Activated CD4-positive, CD25-positive, alpha-beta regulatory T cell treated with anti-CD3 and anti-CD28 coated beads, Interleukin-2, amount 50 U/mL, for 72 hours (primary cell): ENCODE measurements around the gene MTX1.
"Not testable (repeated sequence)": the region's sequence is repeated elsewhere in the genome, so short reads cannot be mapped to it uniquely, and the experiment has no call there.

Source experiments
- DNase-seq: peaks from one replicate; pipeline ENCODE4 v3.0.0; 2021

Gene MTX1

GRCh38 chr1:155189926-155190325 is 18.6 kb upstream of the MTX1 start:
- not testable (repeated sequence) for DNase-seq

- no peak for DNase-seq
Observed at GRCh38 chr1:155191904-155192303, 16.6 kb upstream of the MTX1 start.

GRCh38 chr1:155192346-155193274 is 15.9 kb upstream of the MTX1 start:
- DNase-seq = peak; percentile 48

GRCh38 chr1:155193275-155193990 is 15.1 kb upstream of the MTX1 start:
- DNase-seq = peak; percentile 86

GRCh38 chr1:155193991-155194240 is 14.6 kb upstream of the MTX1 start:
- DNase-seq = not testable (repeated sequence)

- no peak for DNase-seq
Observed at GRCh38 chr1:155195201-155196102, 13.0 kb upstream of the MTX1 start.

GRCh38 chr1:155196103-155196892 is 12.2 kb upstream of the MTX1 start:
- no peak for DNase-seq

- DNase-seq = no peak
Observed at GRCh38 chr1:155196893-155197638, 11.4 kb upstream of the MTX1 start.

- no peak for DNase-seq
Observed at GRCh38 chr1:155197901-155198546, 10.5 kb upstream of the MTX1 start.

GRCh38 chr1:155198547-155198906 is 10.0 kb upstream of the MTX1 start:
- DNase-seq = no peak

GRCh38 chr1:155199792-155200191 is 8.7 kb upstream of the MTX1 start:
- DNase-seq = no peak

- DNase-seq = no peak
Observed at GRCh38 chr1:155200920-155201319, 7.6 kb upstream of the MTX1 start.

- no peak for DNase-seq
Observed at GRCh38 chr1:155202198-155202597, 6.3 kb upstream of the MTX1 start.

GRCh38 chr1:155202731-155203515 is 5.6 kb upstream of the MTX1 start:
- no peak for DNase-seq

- no peak for DNase-seq
Observed at GRCh38 chr1:155205035-155205434, 3.5 kb upstream of the MTX1 start.

- no peak for DNase-seq
Observed at GRCh38 chr1:155205969-155206593, 2.4 kb upstream of the MTX1 start.

- DNase-seq = peak; percentile 87
Observed at GRCh38 chr1:155206891-155207805, 1.3 kb upstream of the MTX1 start.

- no peak for DNase-seq
Observed at GRCh38 chr1:155207806-155208540, 522 bp upstream of the MTX1 start, which contains the start of gene THBS3. THBS3 (minus strand) TSS chr1:155207897; CDS start chr1:155207876, 21 bp downstream.
